ENCODE data around the gene PC. TPM values are rescaled to one million over a fixed set of nuclear protein-coding genes. Genes with fewer than 3 reads are reported as not detected.

Gene PC
- total RNA-seq, 2 experiments from 2014 or later, result 8.8 to 10.1 TPM

DNA sequence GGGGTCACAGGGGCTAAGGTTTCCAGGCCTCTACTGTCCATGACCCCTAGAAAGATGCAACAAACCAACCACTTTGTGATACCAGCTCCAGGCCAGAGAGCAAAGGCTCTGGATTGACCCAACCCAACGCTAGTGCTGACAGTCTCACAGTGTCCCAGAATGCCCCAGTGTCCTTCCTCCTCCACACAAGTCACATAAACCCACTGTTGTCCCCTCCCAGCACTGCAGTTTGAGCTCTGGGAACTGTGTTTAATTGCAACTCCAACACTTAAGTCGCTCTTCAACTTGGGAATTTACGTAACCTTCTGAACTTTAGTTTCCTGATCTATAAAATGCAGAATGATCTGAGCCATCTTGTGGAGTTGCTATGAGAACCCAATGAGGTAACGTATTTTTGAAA lies 47.5 kb downstream of the PC start:
- no peaks in the 10 kb centered on the region for H3K36me3 Mint-ChIP-seq (ENCODE audit: low read depth)
- POLR2A ChIA-PET, result interaction anchor here (0.7 kb wide), 1 partner anchor 54 kb away, joined by 3 read pairs; no protein-coding TSS in a partner anchor
- no peak for DNase-seq
- no peaks in the 10 kb centered on the region for H3K4me1 Mint-ChIP-seq
- no peaks in the 10 kb centered on the region for H3K27me3 Mint-ChIP-seq
- CTCF ChIA-PET, result interaction anchor here (0.6 to 1.0 kb wide), 2 partner anchors 8 to 256 kb away, joined by 3 to 5 read pairs; no protein-coding TSS in a partner anchor
- H3K9me3 Mint-ChIP-seq, result no peaks in the 10 kb centered on the region
- no peak overlapping the region for H3K27ac Mint-ChIP-seq
- H3K4me3 Mint-ChIP-seq, result no peak overlapping the region

DNA sequence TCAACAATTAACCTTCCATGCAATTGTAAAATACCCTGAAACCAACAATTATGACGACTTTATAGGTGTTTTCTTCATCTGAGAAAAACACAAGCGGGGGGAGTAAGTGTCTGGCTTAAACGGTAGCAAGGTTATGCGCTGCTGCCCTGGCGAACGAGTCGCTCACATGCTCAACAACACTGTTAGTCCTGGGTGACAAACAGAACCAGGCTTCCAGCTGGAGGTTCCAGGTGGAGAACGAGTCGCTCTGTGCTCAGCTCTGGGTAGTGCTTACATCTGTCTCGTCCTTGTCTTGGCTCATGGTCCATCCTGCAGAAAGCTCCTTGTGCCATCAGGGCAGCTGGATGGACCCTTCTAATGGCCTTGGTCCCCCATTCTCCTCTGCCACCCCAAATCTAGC lies 48.2 kb downstream of the PC start:
- H3K9me3 Mint-ChIP-seq, result no peaks in the 10 kb centered on the region
- H3K4me1 Mint-ChIP-seq, result no peaks in the 10 kb centered on the region
- H3K36me3 Mint-ChIP-seq (ENCODE audit: low read depth), result no peaks in the 10 kb centered on the region
- ChIA-PET CTCF (interaction anchor here (0.6 to 1.2 kb wide), 2 partner anchors 9 to 257 kb away, joined by 3 read pairs; no protein-coding TSS in a partner anchor), POLR2A (no interaction called here)
- no peak overlapping the region for H3K4me3 Mint-ChIP-seq
- H3K27ac Mint-ChIP-seq, result no peak overlapping the region
- H3K27me3 Mint-ChIP-seq, result no peaks in the 10 kb centered on the region
- DNase-seq, result no peak

DNA sequence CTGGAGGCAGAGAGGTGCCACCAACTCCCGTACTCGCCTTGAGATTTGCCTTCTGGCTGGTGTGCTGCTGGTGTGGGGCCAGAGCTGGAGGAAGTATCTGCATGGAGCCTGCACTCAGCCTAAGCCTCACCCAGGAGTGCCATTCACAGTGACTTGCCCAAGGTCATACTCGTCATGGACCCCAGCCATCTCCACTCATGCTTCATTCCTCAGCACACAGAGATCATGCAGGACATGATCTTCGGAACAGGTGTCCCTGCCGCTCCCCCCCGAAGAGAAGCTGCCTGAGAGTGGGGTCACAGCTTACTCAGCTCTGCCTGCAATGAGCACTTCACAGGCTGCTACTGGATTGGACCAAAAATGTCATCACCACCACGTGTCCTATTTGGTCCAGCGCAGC lies 49.0 kb downstream of the PC start:
- ChIA-PET CTCF (interaction anchor here (0.5 to 1.2 kb wide), 2 partner anchors 10 to 235 kb away, joined by 3 read pairs; no protein-coding TSS in a partner anchor), POLR2A (no interaction called here)
- no peaks in the 10 kb centered on the region for H3K9me3 Mint-ChIP-seq
- no peaks in the 10 kb centered on the region for H3K4me1 Mint-ChIP-seq
- no peak overlapping the region for H3K27ac Mint-ChIP-seq
- no peaks in the 10 kb centered on the region for H3K27me3 Mint-ChIP-seq
- no peaks in the 10 kb centered on the region for H3K36me3 Mint-ChIP-seq (ENCODE audit: low read depth)
- no peak overlapping the region for H3K4me3 Mint-ChIP-seq
- no peak for DNase-seq

DNA sequence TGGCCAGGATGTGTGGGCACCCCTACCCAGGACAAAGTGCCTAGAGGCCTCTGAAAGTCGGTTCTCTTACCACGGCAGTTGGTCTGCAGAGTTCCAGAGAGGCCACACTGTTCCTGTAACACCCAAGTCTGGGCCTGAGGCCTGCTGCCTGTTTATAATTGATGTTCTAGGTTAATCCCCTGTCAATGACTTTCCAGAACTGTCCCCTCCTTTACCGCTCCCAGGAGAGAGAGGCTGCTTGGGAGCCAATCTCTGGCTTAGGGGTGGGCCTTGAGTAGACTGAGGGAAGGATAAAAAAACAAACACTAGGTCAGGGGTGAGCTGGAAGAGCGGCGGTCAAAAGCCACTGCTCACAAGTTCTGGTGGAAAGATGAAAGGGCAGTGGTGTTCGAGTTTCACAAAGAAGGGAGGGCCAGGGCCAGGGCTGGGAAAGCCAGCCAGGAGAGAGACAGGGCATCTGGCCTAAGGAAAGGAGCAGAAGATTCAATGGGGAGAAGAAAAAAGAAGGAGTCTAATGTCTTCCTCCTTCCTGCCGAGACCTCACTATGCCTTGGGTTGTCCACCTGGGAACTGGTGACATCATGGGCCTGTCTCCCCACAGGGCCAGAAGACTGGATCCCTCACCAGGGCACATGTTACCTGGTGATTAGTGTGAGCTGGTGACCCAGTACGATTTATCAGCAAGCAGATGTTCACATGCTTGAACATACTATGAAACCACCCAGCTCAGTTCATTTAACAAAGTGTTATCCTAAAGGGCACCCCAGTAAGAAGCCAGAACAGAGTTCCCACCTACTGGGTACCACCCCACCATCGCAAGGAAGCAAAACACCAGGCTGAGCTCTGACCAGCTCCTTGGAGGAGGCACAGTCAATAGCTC lies 50.2 kb downstream of the PC start:
- Mint-ChIP-seq H3K9me3 (no peaks in the 10 kb centered on the region), H3K4me1 (no peaks in the 10 kb centered on the region), H3K27ac (no peak overlapping the region), H3K4me3 (no peak overlapping the region), H3K27me3 (no peaks in the 10 kb centered on the region), H3K36me3 (ENCODE audit: low read depth) (no peaks in the 10 kb centered on the region)
- ChIA-PET POLR2A (no interaction called here), CTCF (no interaction called here)
- DNase-seq, result no peak

DNA sequence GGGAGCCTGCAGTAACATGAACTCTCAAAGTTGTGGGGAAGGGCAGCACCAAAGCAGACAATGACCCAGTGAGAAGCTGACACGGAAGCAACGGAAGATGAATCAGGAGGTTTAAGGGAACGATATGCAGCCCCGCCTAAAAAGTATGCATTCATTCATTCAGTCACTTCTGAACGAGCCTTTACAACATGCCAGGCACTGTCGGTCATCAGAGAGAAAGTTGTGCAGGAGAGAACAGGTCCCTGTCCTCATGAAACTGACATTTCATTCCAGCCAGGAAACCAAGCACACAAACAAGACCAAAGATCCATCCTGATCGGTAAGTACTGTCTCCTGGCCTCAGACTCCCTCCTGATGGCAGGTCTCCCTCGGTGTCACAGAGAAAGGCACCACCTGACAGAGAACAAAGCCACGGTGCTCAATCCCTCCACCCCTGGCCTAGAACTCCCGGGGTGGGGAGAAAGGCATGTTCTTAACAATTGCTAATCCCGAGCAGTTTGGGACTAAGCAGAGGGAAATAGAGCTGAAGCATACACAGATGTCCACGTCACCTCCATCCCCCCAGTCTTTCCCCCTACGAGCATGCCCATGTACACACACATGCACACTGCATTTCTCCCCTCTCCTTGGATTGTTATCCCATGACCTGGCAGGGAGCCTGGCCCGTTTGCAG lies 52.0 kb downstream of the PC start:
- no peak overlapping the region for H3K4me3 Mint-ChIP-seq
- CTCF ChIA-PET, result interaction anchor here (1.1 kb wide), 1 partner anchor 17 kb away, joined by 3 read pairs; no protein-coding TSS in a partner anchor
- POLR2A ChIA-PET, result no interaction called here

DNA sequence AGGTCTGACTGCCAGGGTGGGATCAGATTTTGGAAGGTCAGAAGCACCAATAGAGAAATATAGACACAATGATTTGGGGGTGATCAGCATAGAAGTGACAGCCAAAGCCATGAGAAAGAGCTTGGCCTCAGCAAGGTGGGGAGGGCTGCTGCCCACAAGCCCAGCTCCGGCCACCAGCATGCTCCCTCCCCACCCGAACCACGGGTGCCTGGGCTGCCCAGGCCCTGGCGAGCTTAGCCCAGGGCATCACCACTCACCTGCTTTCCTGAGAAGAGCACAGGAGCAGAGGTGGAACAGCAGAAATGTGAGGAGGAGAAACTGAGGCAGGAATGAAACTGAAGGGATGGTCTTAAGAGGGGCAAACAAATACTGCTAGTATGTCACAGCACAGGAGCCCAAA lies 52.6 kb downstream of the PC start:
- no peak for DNase-seq
- H3K27ac Mint-ChIP-seq, result no peak overlapping the region
- no peaks in the 10 kb centered on the region for H3K36me3 Mint-ChIP-seq (ENCODE audit: low read depth)
- H3K27me3 Mint-ChIP-seq, result no peaks in the 10 kb centered on the region
- no peaks in the 10 kb centered on the region for H3K4me1 Mint-ChIP-seq
- POLR2A ChIA-PET, result no interaction called here
- H3K9me3 Mint-ChIP-seq, result no peaks in the 10 kb centered on the region
- CTCF ChIA-PET, result no interaction called here
- no peak overlapping the region for H3K4me3 Mint-ChIP-seq

More for the DNA sequence above, 52.0 kb downstream of the PC start:
- Mint-ChIP-seq H3K36me3 (ENCODE audit: low read depth) (no peaks in the 10 kb centered on the region), H3K4me1 (no peaks in the 10 kb centered on the region), H3K9me3 (no peaks in the 10 kb centered on the region), H3K27me3 (no peaks in the 10 kb centered on the region), H3K27ac (no peak overlapping the region)
- DNase-seq, result no peak

DNA sequence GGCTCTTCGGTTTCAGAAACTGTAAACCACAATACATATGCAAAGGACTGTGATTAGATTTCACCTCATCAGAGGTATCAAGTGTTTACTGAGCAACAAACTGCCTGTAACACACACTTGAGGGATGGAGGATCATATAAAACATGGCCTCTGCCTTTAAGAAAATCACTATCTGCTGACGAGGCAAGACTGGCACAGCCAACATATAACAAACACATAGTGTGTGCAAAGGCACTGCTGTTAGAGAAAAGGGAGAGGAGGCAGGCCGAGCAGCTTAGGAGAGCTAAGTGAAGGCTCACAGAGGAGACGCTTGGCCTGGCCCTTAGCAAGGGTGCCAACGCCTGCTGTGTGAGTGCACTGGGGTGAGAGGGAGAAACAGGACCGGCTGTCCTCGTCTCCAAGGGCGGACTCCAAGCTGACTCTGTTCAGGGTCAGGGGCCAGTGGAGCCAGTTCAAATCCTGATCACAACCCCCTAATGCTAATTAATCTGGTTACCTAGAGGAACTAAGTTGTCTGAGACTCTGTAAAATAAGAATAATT lies 53.1 kb downstream of the PC start:
- no peak for DNase-seq
- ChIA-PET CTCF (no interaction called here), POLR2A (no interaction called here)
- Mint-ChIP-seq H3K27me3 (no peaks in the 10 kb centered on the region), H3K4me1 (no peaks in the 10 kb centered on the region), H3K27ac (no peak overlapping the region), H3K36me3 (ENCODE audit: low read depth) (no peaks in the 10 kb centered on the region), H3K4me3 (no peak overlapping the region), H3K9me3 (no peaks in the 10 kb centered on the region)

DNA sequence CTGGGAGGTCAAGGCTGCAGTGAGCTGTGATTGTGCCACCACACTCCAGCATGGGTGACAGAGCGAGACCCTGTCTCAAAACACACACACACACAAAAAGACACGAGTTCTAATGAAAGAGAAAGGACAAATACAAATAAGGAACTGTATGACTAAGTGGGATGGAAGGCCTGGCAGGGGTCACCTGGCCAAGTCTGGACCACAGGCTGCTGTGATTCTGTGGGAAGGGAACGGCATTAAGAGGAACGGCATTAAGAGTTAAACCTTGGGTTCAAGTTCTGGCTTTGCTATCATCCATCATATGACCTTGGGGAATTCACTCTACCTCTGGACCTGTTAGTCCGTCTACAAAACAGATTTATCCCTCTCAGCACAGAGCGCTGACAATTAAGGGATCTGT lies 53.6 kb downstream of the PC start:
- ChIA-PET CTCF (no interaction called here), POLR2A (no interaction called here)
- Mint-ChIP-seq H3K4me3 (no peak overlapping the region), H3K27ac (no peak overlapping the region), H3K9me3 (no peaks in the 10 kb centered on the region), H3K4me1 (no peaks in the 10 kb centered on the region), H3K36me3 (ENCODE audit: low read depth) (no peaks in the 10 kb centered on the region), H3K27me3 (no peaks in the 10 kb centered on the region)
- no peak for DNase-seq

DNA sequence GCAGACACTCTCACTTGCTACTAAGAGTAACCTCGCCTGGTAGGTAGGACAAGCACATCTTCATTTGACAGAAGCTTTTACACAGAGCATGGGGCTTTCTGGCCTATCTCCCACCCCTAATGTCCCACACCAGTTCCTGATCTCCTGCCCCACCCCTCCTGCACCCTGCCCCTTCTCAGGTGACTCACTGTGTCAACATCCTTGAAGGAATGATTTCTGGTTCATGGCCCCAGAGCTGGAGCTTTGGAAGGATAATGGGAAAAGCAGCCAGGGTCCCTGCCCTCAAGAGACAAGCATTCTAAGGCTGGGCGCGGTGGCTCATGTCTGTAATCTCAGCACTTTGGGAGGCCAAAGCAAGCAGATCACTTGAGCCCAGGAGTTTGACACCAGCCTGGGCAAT lies 54.1 kb downstream of the PC start:
- H3K27me3 Mint-ChIP-seq, result no peaks in the 10 kb centered on the region
- H3K4me3 Mint-ChIP-seq, result no peak overlapping the region
- CTCF ChIA-PET, result interaction anchor here (0.6 kb wide), 1 partner anchor 201 kb away, joined by 4 read pairs; no protein-coding TSS in a partner anchor
- no peaks in the 10 kb centered on the region for H3K36me3 Mint-ChIP-seq (ENCODE audit: low read depth)
- H3K9me3 Mint-ChIP-seq, result no peaks in the 10 kb centered on the region
- H3K27ac Mint-ChIP-seq, result no peak overlapping the region
- no peak for DNase-seq
- no peaks in the 10 kb centered on the region for H3K4me1 Mint-ChIP-seq
- POLR2A ChIA-PET, result no interaction called here

DNA sequence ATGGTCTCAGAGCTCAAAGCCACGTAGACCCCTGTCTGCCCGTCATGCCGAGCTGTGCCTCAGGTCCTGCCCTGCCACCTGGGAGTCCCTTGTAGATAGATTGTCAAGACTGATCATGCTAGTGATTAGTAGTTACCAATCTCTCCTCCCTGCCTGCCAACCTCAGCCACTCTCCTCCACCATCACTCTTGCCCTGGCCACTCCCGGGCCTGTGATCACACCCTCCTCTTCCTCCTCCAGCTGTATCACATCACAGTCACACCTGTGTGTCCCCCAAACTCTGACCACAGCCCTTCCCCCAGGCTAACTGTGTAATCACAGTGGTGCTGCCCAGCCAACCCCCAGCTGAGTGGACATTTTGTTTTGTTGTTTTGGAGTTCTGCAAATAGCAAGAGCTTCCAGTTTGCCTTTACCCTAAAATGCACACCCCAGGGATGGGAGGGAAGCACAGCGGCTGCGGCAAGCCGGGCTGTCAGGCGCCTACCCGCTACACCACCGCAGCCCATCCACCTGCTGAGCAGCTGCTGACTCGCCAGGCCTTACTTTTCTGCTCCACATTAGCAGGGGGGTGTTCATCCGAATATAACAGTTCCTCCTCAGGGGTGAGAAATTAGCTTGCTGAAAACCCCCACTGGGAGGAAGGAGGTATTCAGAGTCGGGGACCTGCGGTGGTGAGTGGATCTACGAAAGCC lies 55.6 kb downstream of the PC start:
- ChIA-PET CTCF (interaction anchor here (0.9 to 1.0 kb wide), 2 partner anchors 9 kb away, joined by 3 to 5 read pairs; no protein-coding TSS in a partner anchor), POLR2A (no interaction called here)
- Mint-ChIP-seq H3K27me3 (no peaks in the 10 kb centered on the region), H3K4me3 (no peak overlapping the region), H3K9me3 (no peaks in the 10 kb centered on the region), H3K27ac (no peak overlapping the region), H3K4me1 (no peaks in the 10 kb centered on the region), H3K36me3 (ENCODE audit: low read depth) (no peaks in the 10 kb centered on the region)
- no peak for DNase-seq

DNA sequence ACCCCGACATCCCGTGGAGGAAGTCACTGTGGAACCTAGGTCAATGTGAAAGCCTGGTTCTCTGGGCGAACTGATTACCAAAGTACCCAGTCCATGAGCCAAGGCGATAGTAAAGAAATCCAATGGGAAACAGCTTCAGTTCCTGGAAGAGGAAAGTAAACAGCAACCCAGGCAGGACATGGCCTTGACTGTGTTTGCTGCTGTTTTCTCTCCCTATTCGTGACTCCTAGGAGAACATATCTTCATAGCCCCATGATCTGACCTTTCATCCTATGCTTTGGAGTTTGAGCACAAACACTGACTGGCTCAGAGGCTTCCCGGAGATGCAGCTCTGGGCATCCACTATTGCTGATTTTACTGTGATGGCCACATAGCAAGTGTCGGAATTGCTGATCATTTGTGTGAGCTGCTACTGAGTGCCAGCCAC lies 56.2 kb downstream of the PC start:
- ChIA-PET CTCF (interaction anchor here (1.0 kb wide), 1 partner anchor 8 kb away, joined by 3 read pairs; no protein-coding TSS in a partner anchor), POLR2A (no interaction called here)
- DNase-seq, result no peak
- H3K36me3 Mint-ChIP-seq (ENCODE audit: low read depth), result no peaks in the 10 kb centered on the region
- H3K4me1 Mint-ChIP-seq, result no peaks in the 10 kb centered on the region
- no peaks in the 10 kb centered on the region for H3K27me3 Mint-ChIP-seq
- H3K4me3 Mint-ChIP-seq, result no peak overlapping the region
- no peak overlapping the region for H3K27ac Mint-ChIP-seq
- H3K9me3 Mint-ChIP-seq, result no peaks in the 10 kb centered on the region

DNA sequence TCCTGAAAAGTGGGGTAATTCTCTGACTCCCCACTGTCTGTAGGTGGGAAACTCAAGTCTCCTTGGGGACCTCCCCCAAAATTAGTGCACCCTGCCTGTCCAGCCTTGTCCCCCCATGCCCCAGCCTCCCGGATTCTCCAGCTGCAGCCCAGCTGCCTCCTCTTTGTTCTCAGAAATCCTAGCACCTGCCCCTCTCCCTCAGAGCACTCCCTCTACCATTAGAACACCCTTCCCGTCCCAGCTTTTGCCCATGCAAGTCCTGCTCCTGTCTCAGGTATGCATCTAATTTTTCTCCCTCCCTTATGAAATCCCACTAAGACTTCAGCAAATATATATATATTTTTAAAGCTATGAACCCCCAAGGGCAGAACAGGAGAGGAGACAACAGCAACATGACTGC lies 64.0 kb downstream of the PC start:
- H3K27ac Mint-ChIP-seq, result no peak overlapping the region
- ChIA-PET CTCF (interaction anchor here (1.0 to 2.0 kb wide), 2 partner anchors 8 to 11 kb away, joined by 3 to 6 read pairs; no protein-coding TSS in a partner anchor), POLR2A (no interaction called here)
- H3K9me3 Mint-ChIP-seq, result no peaks in the 10 kb centered on the region
- no peak overlapping the region for H3K4me3 Mint-ChIP-seq
- DNase-seq, result no peak
- peaks cover 3% of the 10 kb centered on the region for H3K27me3 Mint-ChIP-seq
- H3K4me1 Mint-ChIP-seq, result peaks cover 8% of the 10 kb centered on the region
- no peaks in the 10 kb centered on the region for H3K36me3 Mint-ChIP-seq (ENCODE audit: low read depth)
